ENCODE measurements around the gene CMC2. TPM values are rescaled to one million over a fixed set of nuclear protein-coding genes. Genes with fewer than 3 reads are reported as not detected.

Gene CMC2
- total and polyA plus RNA-seq, 2 of the 13 experiments (the other 11 are each of a cell fraction or from before 2014, with no cell fraction given) = 116 to 129 TPM

GRCh38 chr16:80997964-80998620 lies 8.6 kb downstream of the CMC2 start:
- TSS peak; percentile 91 for BruUV-seq (replicated peaks)
- ChIA-PET POLR2A (interaction anchor here (1.3 to 1.6 kb wide), 2 partner anchors 9 to 79 kb away, joined by 3 to 19 read pairs; partner anchors contain the start of genes C16orf46, CENPN and CMC2), CTCF (ENCODE audit: low intra/inter-chr PET ratio, low total read pairs) (no interaction called here)
- H3K9ac ChIP-seq (ENCODE audit: insufficient read depth, low read depth, low read length) = peak overlapping the region; percentile 59
- peak overlapping the region; percentile 72 for H3K27ac ChIP-seq (ENCODE audit: extremely low read length, insufficient read depth, low read length)
- ATAC-seq (no peak), FAIRE-seq (no peak), DNase-seq (ENCODE audit: low spot score) (no peak)
- no peak for TF ChIP-seq POLR2AphosphoS5 (IDR thresholded peaks at IDR 0.05; ENCODE audit: low read depth, low read length)
- TF ChIP-seq E2F1 (CRISPR knock-in tag; IDR thresholded peaks at IDR 0.05) = no peak
- peak; percentile 99 for TF ChIP-seq ZNF121 (CRISPR knock-in tag; IDR thresholded peaks at IDR 0.05)
- TF ChIP-seq ZNF557 (CRISPR knock-in tag; IDR thresholded peaks at IDR 0.05) = no peak
- TF ChIP-seq ZNF362 (CRISPR knock-in tag; IDR thresholded peaks at IDR 0.05; ENCODE audit: borderline replicate concordance) = peak; percentile 56; the same call in 1 of the 2 replicates
- peak; percentile 65 for TF ChIP-seq ZMYM3 (CRISPR knock-in tag; IDR thresholded peaks at IDR 0.05)
- TF ChIP-seq ZC3H13 (CRISPR knock-in tag; IDR thresholded peaks at IDR 0.05) = no peak
- no peak for TF ChIP-seq ZNF746 (CRISPR knock-in tag; IDR thresholded peaks at IDR 0.05)
- TF ChIP-seq ZNF7 (CRISPR knock-in tag; IDR thresholded peaks at IDR 0.05) = no peak
- TF ChIP-seq ZNF891 (CRISPR knock-in tag; IDR thresholded peaks at IDR 0.05) = no peak
- no peak for TF ChIP-seq RAD51 (IDR thresholded peaks at IDR 0.05; ENCODE audit: borderline replicate concordance)
- TF ChIP-seq CEBPZ (IDR thresholded peaks at IDR 0.05; ENCODE audit: low read length) = no peak
- no peaks in the 10 kb centered on the region; the same call in 1 of the 2 replicates for H3K9me3 ChIP-seq (ENCODE audit: low read length)
- peaks cover 98% of the 10 kb centered on the region for H3K79me2 ChIP-seq (ENCODE audit: insufficient read depth, low read length)
- H3K27me3 ChIP-seq (ENCODE audit: control insufficient read depth in 1 of 2, insufficient read depth in 2 of 2, low read length in 2 of 2) = no peaks in the 10 kb centered on the region
- H3K36me3 ChIP-seq (replicated peaks in 1 of 2; ENCODE audit: control insufficient read depth in 1 of 2, insufficient read depth in 2 of 2, low read length in 2 of 2) = no peaks in the 10 kb centered on the region
- H3K4me2 ChIP-seq (ENCODE audit: low read depth, low read length) = peak overlapping the region; percentile 74
- H3K4me3 ChIP-seq (replicated peaks in 1 of 3; ENCODE audit: insufficient read depth in 1 of 3, low read depth in 2 of 3, low read length in 3 of 3) = peak overlapping the region in 2 of 3 experiments; percentile 27 to 52; a peak in 3 of 6 replicates
- WGBS (ENCODE audit: low lambda C conversion rate) = 96% methylated on average over 7 of the region's 7 CpGs
- peaks cover 3% of the 10 kb centered on the region; the same call in 1 of the 2 replicates for H4K20me1 ChIP-seq (ENCODE audit: insufficient read depth, low read length)
- no peak overlapping the region for H2AFZ ChIP-seq (ENCODE audit: low read length)
- in situ Hi-C loops (cut with HindIII; ENCODE audit: extremely low pct_ligation_motif_present, low pct_unique_long_range_greater_than_20kb) (no loop called here), intact Hi-C loops (cut with micrococcal nuclease; ENCODE audit: unreplicated experiment) (no loop called here)
- peaks cover 81% of the 10 kb centered on the region for H3K4me1 ChIP-seq (ENCODE audit: insufficient read depth, low read length)
